COR-L47 (cell line): ENCODE data around the gene DLG5.
"Not testable (repeated sequence)": the region's sequence is repeated elsewhere in the genome, so short reads cannot be mapped to it uniquely, and the experiment has no call there.

Experiments used
- DNase-seq: peaks from one replicate; lab custom pipeline; 2025; lab: John Stamatoyannopoulos, UW

Gene DLG5

GRCh38 chr10:77794256-77795142 lies 132.1 kb downstream of the DLG5 start:
- DNase-seq = no peak

GRCh38 chr10:77793831-77794230 lies 132.7 kb downstream of the DLG5 start:
- no peak for DNase-seq

GRCh38 chr10:77792155-77792554 lies 134.4 kb downstream of the DLG5 start:
- no peak for DNase-seq

- no peak for DNase-seq
These were observed 135.0 kb downstream of the DLG5 start for GRCh38 chr10:77791506-77791905.

- no peak for DNase-seq
These were observed 136.7 kb downstream of the DLG5 start for GRCh38 chr10:77789861-77790260.

- no peak for DNase-seq
These were observed 137.5 kb downstream of the DLG5 start for GRCh38 chr10:77789016-77789415.

- no peak for DNase-seq
These were observed 138.0 kb downstream of the DLG5 start for GRCh38 chr10:77788496-77789010.

GRCh38 chr10:77787440-77787839 lies 139.1 kb downstream of the DLG5 start:
- no peak for DNase-seq

- no peak for DNase-seq
These were observed 141.7 kb downstream of the DLG5 start for GRCh38 chr10:77784856-77785255.

GRCh38 chr10:77782328-77783061 lies 144.1 kb downstream of the DLG5 start:
- no peak for DNase-seq

GRCh38 chr10:77781451-77782327 lies 144.9 kb downstream of the DLG5 start:
- no peak for DNase-seq

GRCh38 chr10:77780180-77780579 lies 146.4 kb downstream of the DLG5 start:
- no peak for DNase-seq

GRCh38 chr10:77776487-77776886 lies 150.1 kb downstream of the DLG5 start:
- no peak for DNase-seq

GRCh38 chr10:77774940-77775391 lies 151.6 kb downstream of the DLG5 start:
- no peak for DNase-seq

GRCh38 chr10:77773631-77774426 lies 152.7 kb downstream of the DLG5 start:
- DNase-seq = no peak

GRCh38 chr10:77772852-77773600 lies 153.5 kb downstream of the DLG5 start:
- not testable (repeated sequence) for DNase-seq

- no peak for DNase-seq
These were observed 154.7 kb downstream of the DLG5 start for GRCh38 chr10:77771851-77772250.

GRCh38 chr10:77771450-77771849 lies 155.1 kb downstream of the DLG5 start:
- no peak for DNase-seq

GRCh38 chr10:77770868-77771175 lies 155.7 kb downstream of the DLG5 start:
- no peak for DNase-seq

- DNase-seq = no peak
These were observed 156.3 kb downstream of the DLG5 start for GRCh38 chr10:77770081-77770867.
